ENCODE results near the gene CPPED1. TPM values are rescaled to one million over a fixed set of nuclear protein-coding genes. Genes with fewer than 3 reads are reported as not detected.

The CPPED1 gene
- total and polyA plus RNA-seq, 12 donors = 5.6 to 20.2 (median 13.6) TPM

DNA sequence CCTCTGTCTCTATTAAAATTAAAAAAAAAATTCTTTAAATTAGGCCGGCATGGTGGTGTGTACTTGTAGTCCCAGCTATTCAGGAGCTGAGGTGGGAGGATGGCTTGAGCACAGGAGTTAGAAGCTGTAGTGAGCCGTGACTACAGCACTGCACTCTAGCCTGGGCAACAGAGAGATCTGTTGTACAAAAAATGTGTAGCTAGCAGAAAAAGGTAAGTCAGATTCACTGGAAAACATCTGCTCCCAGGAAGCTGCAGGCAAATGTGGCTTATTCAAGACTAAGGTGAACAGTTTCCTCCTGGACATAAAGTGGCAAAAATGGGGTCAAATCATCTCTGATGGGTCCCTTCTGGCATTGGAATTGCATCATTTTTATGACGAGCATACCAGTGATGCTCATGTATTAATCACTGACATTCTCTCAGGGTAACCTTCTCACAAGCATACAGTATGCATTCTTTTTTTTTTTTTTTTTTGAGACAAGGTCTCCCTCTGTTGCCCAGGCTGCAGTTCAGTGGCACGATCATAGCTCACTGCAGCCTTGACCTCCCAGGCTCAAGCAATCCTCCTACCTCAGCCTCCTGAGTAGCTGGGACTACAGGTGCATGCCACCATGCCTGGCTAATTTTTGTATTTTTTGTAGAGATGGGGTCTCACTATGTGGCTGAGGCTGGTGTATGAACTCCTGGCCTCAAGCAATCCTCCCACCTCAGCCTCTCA lies 48.7 kb downstream of the CPPED1 start:
- Histone ChIP-seq H3K27ac (no peak overlapping the region), H3K4me3 (no peak overlapping the region), H3K36me3 (no peaks in the 10 kb centered on the region), H3K27me3 (no peaks in the 10 kb centered on the region), H3K9me3 (peaks cover 0 to 2% (median 0%) of the 10 kb centered on the region in 11 donors), H3K4me1 (peaks cover 0 to 18% (median 14%) of the 10 kb centered on the region in 9 donors)
- intact Hi-C loops (cut with DNase I) = no loop called here
- ATAC-seq (no peak), DNase-seq (no peak)
- 84 to 89% methylated on average over 4 of the region's 4 CpGs for WGBS, 2 donors
- TF ChIP-seq, protein P1, sequence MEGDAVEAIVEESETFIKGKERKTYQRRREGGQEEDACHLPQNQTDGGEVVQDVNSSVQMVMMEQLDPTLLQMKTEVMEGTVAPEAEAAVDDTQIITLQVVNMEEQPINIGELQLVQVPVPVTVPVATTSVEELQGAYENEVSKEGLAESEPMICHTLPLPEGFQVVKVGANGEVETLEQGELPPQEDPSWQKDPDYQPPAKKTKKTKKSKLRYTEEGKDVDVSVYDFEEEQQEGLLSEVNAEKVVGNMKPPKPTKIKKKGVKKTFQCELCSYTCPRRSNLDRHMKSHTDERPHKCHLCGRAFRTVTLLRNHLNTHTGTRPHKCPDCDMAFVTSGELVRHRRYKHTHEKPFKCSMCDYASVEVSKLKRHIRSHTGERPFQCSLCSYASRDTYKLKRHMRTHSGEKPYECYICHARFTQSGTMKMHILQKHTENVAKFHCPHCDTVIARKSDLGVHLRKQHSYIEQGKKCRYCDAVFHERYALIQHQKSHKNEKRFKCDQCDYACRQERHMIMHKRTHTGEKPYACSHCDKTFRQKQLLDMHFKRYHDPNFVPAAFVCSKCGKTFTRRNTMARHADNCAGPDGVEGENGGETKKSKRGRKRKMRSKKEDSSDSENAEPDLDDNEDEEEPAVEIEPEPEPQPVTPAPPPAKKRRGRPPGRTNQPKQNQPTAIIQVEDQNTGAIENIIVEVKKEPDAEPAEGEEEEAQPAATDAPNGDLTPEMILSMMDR (IDR thresholded peaks at IDR 0.05) = no peak

DNA sequence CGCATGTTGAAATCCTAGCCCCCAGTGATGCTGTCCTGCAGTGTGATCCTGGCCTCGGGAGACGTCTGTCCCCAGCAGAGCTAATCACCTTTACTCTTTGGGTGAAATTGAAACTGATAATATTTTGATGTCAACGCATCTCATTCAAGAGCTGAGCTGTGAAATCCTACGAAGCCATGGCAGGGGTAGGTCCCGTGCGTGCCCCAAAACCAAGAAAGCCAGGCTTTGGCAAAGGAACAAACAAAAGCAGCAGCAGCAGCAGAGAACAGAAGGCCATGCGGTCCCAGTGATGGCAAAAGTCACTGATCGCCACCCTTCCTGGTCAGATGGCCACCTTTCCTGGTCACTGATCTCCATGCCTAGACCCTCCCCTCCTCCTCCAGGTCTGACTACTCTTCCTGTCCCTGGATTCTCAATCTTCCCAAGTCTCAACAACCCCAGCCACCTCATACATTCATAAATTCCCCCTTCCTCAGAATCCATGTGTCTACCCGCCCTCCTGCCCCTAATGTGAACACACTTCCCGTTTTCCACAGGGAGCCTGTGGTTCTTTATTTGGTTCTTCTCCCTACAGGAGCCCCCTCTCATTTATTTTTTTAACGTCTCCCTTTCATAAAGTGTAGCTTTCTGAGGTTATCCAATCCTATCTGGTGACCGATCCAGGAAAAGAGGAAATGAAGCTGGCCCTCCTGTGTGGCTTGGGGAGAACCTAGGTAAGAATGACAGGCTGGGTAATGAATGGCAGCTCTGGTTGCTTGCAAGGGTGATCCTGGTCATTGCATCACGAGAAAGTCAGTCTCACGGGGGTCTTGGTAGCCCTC lies 50.3 kb downstream of the CPPED1 start:
- 85% methylated on average over 15 of the region's 15 CpGs for WGBS, 2 donors
- Histone ChIP-seq H3K27me3 (no peaks in the 10 kb centered on the region), H3K27ac (no peak overlapping the region), H3K4me1 (peaks cover 0 to 14% (median 11%) of the 10 kb centered on the region in 9 donors), H3K4me3 (no peak overlapping the region), H3K36me3 (no peaks in the 10 kb centered on the region), H3K9me3 (peaks cover 0 to 2% (median 0%) of the 10 kb centered on the region in 11 donors)
- TF ChIP-seq, protein P1 (IDR thresholded peaks at IDR 0.05) = no peak
- intact Hi-C loops (cut with DNase I) = no loop called here
- ATAC-seq = no peak
- DNase-seq = no peak

DNA sequence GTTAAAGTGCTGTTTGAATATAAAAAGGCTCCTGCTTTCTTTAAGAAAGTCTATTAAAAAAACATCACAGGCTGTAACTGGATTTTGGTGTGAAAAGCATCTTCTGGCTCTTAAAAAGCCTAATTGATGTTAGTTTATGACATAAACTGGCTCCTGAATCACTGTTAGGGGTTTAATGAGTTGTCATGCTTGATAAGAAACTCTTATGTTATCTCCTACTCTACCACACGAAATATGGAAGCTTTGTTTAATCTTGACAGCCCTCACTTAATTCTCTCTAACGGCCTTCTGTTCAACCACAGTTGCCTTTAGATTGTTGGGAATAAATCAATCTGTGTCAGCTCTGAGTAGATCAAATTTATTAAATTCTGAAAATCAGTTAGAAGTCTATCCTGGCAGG lies 51.5 kb downstream of the CPPED1 start:
- Histone ChIP-seq H3K4me1 (peaks cover 0 to 1% (median 0%) of the 10 kb centered on the region in 9 donors), H3K9me3 (peaks cover 0 to 2% (median 0%) of the 10 kb centered on the region in 11 donors)
- intact Hi-C loops (cut with DNase I) = no loop called here

DNA sequence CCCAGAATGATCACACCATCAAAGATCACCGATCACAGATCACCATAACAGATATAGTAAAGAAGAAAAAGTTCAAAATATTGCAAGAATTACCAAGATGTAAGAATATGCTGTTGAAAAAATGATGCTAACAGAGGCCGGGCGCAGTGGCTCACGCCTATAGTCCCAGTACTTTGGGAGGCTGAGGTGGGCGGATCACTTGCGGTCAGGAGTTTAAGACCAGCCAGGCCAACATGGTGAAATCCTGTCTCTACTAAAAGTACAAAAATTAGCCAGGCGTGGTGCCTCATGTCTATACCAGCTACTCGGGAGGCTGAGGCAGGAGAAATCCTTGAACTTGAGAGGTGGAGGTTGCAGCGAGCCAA lies 53.2 kb downstream of the CPPED1 start:
- intact Hi-C loops (cut with DNase I) = no loop called here

More for the DNA sequence above, 51.5 kb downstream of the CPPED1 start:
- H3K27me3 ChIP-seq = no peaks in the 10 kb centered on the region
- no peaks in the 10 kb centered on the region for H3K36me3 ChIP-seq
- no peak for ATAC-seq
- no peak for DNase-seq
- no peak overlapping the region for H3K27ac ChIP-seq
- TF ChIP-seq, protein P1 (IDR thresholded peaks at IDR 0.05) = no peak
- WGBS, 2 donors = 50 to 56% methylated on average over 2 of the region's 2 CpGs
- H3K4me3 ChIP-seq = no peak overlapping the region

More for the DNA sequence above, 53.2 kb downstream of the CPPED1 start:
- no peak overlapping the region for H3K4me3 ChIP-seq
- ATAC-seq (no peak), DNase-seq (no peak)
- no peaks in the 10 kb centered on the region for H3K4me1 ChIP-seq
- H3K36me3 ChIP-seq = no peaks in the 10 kb centered on the region
- H3K9me3 ChIP-seq = peaks cover 0 to 3% (median 0%) of the 10 kb centered on the region in 11 donors
- WGBS, 2 donors = 96% methylated on average over 9 of the region's 9 CpGs
- H3K27me3 ChIP-seq = no peaks in the 10 kb centered on the region
- TF ChIP-seq, protein P1 (IDR thresholded peaks at IDR 0.05) = no peak
- H3K27ac ChIP-seq = no peak overlapping the region
